ENCODE measurements around the gene PRELP. TPM values are rescaled to one million over a fixed set of nuclear protein-coding genes. Genes with fewer than 3 reads are reported as not detected.

PRELP gene
- total and polyA plus RNA-seq, 9 of the 15 experiments (the other 6 are each of a cell fraction or from before 2014, with no cell fraction given): 0.04 TPM; not detected in 8

DNA sequence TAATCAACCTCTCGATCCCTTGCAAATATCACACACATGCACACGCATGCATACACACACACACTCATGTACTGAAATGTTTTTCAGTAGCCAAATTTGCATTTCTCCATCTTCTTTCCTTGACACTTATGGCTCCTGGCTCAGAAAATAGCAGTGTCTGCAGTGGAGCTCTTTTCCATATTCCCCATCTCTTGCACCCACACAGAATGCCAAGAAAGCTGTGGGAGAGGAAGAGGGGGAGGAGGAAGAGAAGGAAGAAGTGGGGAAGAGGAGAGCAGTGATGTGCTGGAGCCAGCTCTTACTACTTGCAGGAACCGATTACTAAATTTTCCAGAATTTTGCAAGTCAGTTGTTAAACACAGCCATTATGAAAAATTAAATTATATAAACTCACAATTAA, 28.2 kb downstream of the PRELP start:
- FAIRE-seq (no peak), ATAC-seq (no peak), DNase-seq (ENCODE audit: extremely low read depth in 1 of 4, low spot score in 3 of 4) (no peak)
- Histone ChIP-seq H3K9ac (ENCODE audit: insufficient read depth in 1 of 2, low read depth in 2 of 2, low read length in 2 of 2) (no peak overlapping the region), H3K4me1 (replicated peaks in 1 of 2; ENCODE audit: control insufficient read depth in 2 of 2, insufficient read depth in 2 of 2, low read length in 2 of 2) (no peaks in the 10 kb centered on the region), H3K4me3 (no peak overlapping the region), H3K79me2 (ENCODE audit: control insufficient read depth, insufficient read depth, low read length) (no peaks in the 10 kb centered on the region), H3K9me3 (replicated peaks; ENCODE audit: control insufficient read depth, insufficient read depth, low read depth, low read length) (no peaks in the 10 kb centered on the region), H3K27ac (ENCODE audit: extremely low read depth, low read depth, low read length) (no peak overlapping the region), H3K27me3 (ENCODE audit: control insufficient read depth in 2 of 2, insufficient read depth in 2 of 2, low read length in 2 of 2) (peaks cover 17 to 59% of the 10 kb centered on the region in 2 experiments; a peak in 3 of 5 replicates), H2AFZ (ENCODE audit: low read depth, low read length) (no peak overlapping the region), H3K4me2 (ENCODE audit: insufficient read depth, low read length) (no peak overlapping the region), H3K36me3 (ENCODE audit: control insufficient read depth, insufficient read depth, low read length) (no peaks in the 10 kb centered on the region), H3K9me1 (ENCODE audit: control insufficient read depth, insufficient read depth, low read length) (no peaks in the 10 kb centered on the region), H4K20me1 (replicated peaks; ENCODE audit: control insufficient read depth, insufficient read depth, low read length) (peaks cover 6% of the 10 kb centered on the region; the same call in 1 of the 2 replicates)
- 0% methylated on average over 3 of the region's 3 CpGs for WGBS (ENCODE audit: insufficient coverage, low coverage, missing lambda C conversion rate)
- no TSS peak for BruUV-seq (replicated peaks)
- no peak for TF ChIP-seq ZBTB7A (IDR thresholded peaks at IDR 0.05; ENCODE audit: borderline replicate concordance, control insufficient read depth, low read depth, low read length)
- TF ChIP-seq MCM5 (IDR thresholded peaks at IDR 0.05; ENCODE audit: low read depth): no peak
- no peak for TF ChIP-seq ZNF586 (CRISPR knock-in tag; conservative IDR thresholded peaks at IDR 0.05)
- in situ Hi-C loops (cut with MboI): no loop called here
- intact Hi-C loops (cut with micrococcal nuclease): loop anchor here (1.0 to 5.0 kb wide), 2 partner anchors 103 to 198 kb away; no protein-coding TSS in a partner anchor
- POLR2A ChIA-PET: interaction anchor here (0.5 to 1.2 kb wide), 6 partner anchors 10 to 838 kb away, joined by 3 read pairs; no protein-coding TSS in a partner anchor
- CTCF ChIA-PET (ENCODE audit: low intra/inter-chr PET ratio): interaction anchor here (0.7 to 6.1 kb wide), 4 partner anchors 11 to 198 kb away, joined by 3 to 65 read pairs (median 4); no protein-coding TSS in a partner anchor
